Activated CD8-positive, alpha-beta memory T cell treated with anti-CD3 and anti-CD28 coated beads, Interleukin-2, amount 50 U/mL, for 1 hour (primary cell): ENCODE data around the gene NR5A2.

Experiments
- DNase-seq: peaks from one replicate; pipeline ENCODE4 v3.0.0-alpha.2; 2020; ENCODE audit errors: extremely low read depth

NR5A2 gene

GRCh38 chr1:200035956-200036618 is 8.6 kb downstream of the NR5A2 start:
- no peak for DNase-seq

- no peak for DNase-seq
These were observed 9.2 kb downstream of the NR5A2 start for GRCh38 chr1:200036619-200037270.

GRCh38 chr1:200037501-200037900 is 10.0 kb downstream of the NR5A2 start:
- DNase-seq, result no peak

- DNase-seq, result no peak
These were observed 10.4 kb downstream of the NR5A2 start for GRCh38 chr1:200037904-200038303.

GRCh38 chr1:200038325-200038980 is 10.9 kb downstream of the NR5A2 start:
- DNase-seq, result no peak

- no peak for DNase-seq
These were observed 11.7 kb downstream of the NR5A2 start for GRCh38 chr1:200038981-200039848.

GRCh38 chr1:200039849-200040474 is 12.5 kb downstream of the NR5A2 start:
- no peak for DNase-seq

- DNase-seq, result no peak
These were observed 13.1 kb downstream of the NR5A2 start for GRCh38 chr1:200040481-200041138.

GRCh38 chr1:200041337-200042118 is 14.0 kb downstream of the NR5A2 start:
- DNase-seq, result no peak

- no peak for DNase-seq
These were observed 14.6 kb downstream of the NR5A2 start for GRCh38 chr1:200042119-200042551.

GRCh38 chr1:200042552-200043335 is 15.2 kb downstream of the NR5A2 start:
- DNase-seq, result no peak

- DNase-seq, result no peak
These were observed 15.8 kb downstream of the NR5A2 start for GRCh38 chr1:200043336-200043668.

- DNase-seq, result no peak
These were observed 18.6 kb downstream of the NR5A2 start for GRCh38 chr1:200046115-200046514.

- DNase-seq, result no peak
These were observed 20.7 kb downstream of the NR5A2 start for GRCh38 chr1:200048244-200048643.

GRCh38 chr1:200049810-200050209 is 22.3 kb downstream of the NR5A2 start:
- DNase-seq, result no peak

GRCh38 chr1:200051620-200052019 is 24.1 kb downstream of the NR5A2 start:
- DNase-seq, result no peak

- DNase-seq, result no peak
These were observed 25.6 kb downstream of the NR5A2 start for GRCh38 chr1:200053091-200053490.

GRCh38 chr1:200053646-200054045 is 26.1 kb downstream of the NR5A2 start:
- DNase-seq, result no peak

- DNase-seq, result no peak
These were observed 30.8 kb downstream of the NR5A2 start for GRCh38 chr1:200058341-200058740.

GRCh38 chr1:200062143-200062542 is 34.6 kb downstream of the NR5A2 start:
- DNase-seq, result no peak
